OCI-LY1 (cell line): ENCODE measurements around the gene PVALEF.
A peak's percentile ranks its signal among the peaks of the same experiment; 100 is the strongest.
"Not testable (repeated sequence)": the region's sequence is repeated elsewhere in the genome, so short reads cannot be mapped to it uniquely, and the experiment has no call there.

ENCODE experiments used
- H2AFZ ChIP-seq: fragments of 200-600 bp; sonication (generic), shearing (Covaris generic); 2 replicates; pipeline ENCODE4 v1.6.0; 2014; ENCODE audit warnings: antibody characterized with exemption, mild to moderate bottlenecking, low read length
- H3F3A ChIP-seq: fragments of 200-600 bp; sonication (generic), shearing (Covaris generic); 2 replicates; pipeline ENCODE4 v1.6.0; 2014; ENCODE audit warnings: mild to moderate bottlenecking, antibody characterized with exemption, low read length, moderate library complexity; ENCODE audit not compliant: insufficient read depth
- H3K27ac ChIP-seq: fragments of 200-600 bp; sonication (generic); 2 replicates; pipeline ENCODE4 v1.5.1; 2014; ENCODE audit warnings: low read length, mixed run types, mild to moderate bottlenecking, low read depth; ENCODE audit not compliant: poor library complexity, severe bottlenecking
- H3K27me3 ChIP-seq: fragments of 200-600 bp; sonication (generic); 2 replicates; pipeline ENCODE4 v1.6.0; 2014; ENCODE audit warnings: antibody characterized with exemption, mild to moderate bottlenecking, low read length, moderate library complexity; ENCODE audit not compliant: insufficient read depth
- H3K36me3 ChIP-seq: fragments of 200-600 bp; sonication (generic); 2 replicates; pipeline ENCODE4 v1.6.1; 2014; ENCODE audit warnings: mild to moderate bottlenecking, antibody characterized with exemption, low read length, moderate library complexity, mixed read lengths; ENCODE audit not compliant: insufficient read depth
- H3K4me1 ChIP-seq: fragments of 200-600 bp; sonication (generic); 2 replicates; pipeline ENCODE4 v1.5.1; 2014; ENCODE audit warnings: mild to moderate bottlenecking, low read length, moderate library complexity; ENCODE audit not compliant: insufficient read depth, severe bottlenecking
- H3K4me2 ChIP-seq: fragments of 200-600 bp; sonication (generic), shearing (Covaris generic); 2 replicates; pipeline ENCODE4 v1.6.1; 2014; ENCODE audit warnings: low read length
- H3K4me3 ChIP-seq: fragments of 200-600 bp; sonication (generic); 2 replicates; pipeline ENCODE4 v1.5.1; 2014; ENCODE audit warnings: low read length, low read depth, mild to moderate bottlenecking, mixed read lengths; ENCODE audit not compliant: poor library complexity, severe bottlenecking
- H3K79me2 ChIP-seq: fragments of 200-600 bp; shearing (Covaris generic); 2 replicates; pipeline ENCODE4 v1.6.1; 2016; ENCODE audit warnings: mixed run types, low read length, mixed read lengths; ENCODE audit not compliant: insufficient read depth
- H3K9ac ChIP-seq: fragments of 200-600 bp; sonication (generic), shearing (Covaris generic); 2 replicates; pipeline ENCODE4 v1.6.1; 2014; ENCODE audit warnings: mild to moderate bottlenecking, low read length, mixed read lengths
- H3K9me2 ChIP-seq: fragments of 200-600 bp; sonication (generic), shearing (Covaris generic); 2 replicates; pipeline ENCODE4 v1.6.1; 2014; ENCODE audit warnings: low read depth, mild to moderate bottlenecking, low read length, mixed read lengths
- H3K9me3 ChIP-seq: fragments of 200-600 bp; shearing (Covaris generic); 2 replicates; pipeline ENCODE4 v1.6.1; 2014; ENCODE audit warnings: low read length, mixed read lengths
- H4K20me1 ChIP-seq: fragments of 200-600 bp; sonication (generic), shearing (Covaris generic); 2 replicates; pipeline ENCODE4 v1.6.0; 2016; ENCODE audit warnings: mild to moderate bottlenecking, low read length; ENCODE audit not compliant: insufficient read depth
- CTCF ChIP-seq: fragments of 200-600 bp; sonication (generic), shearing (Covaris generic); IDR thresholded peaks from 2 replicates; pipeline ENCODE4 v1.5.1; 2017; ENCODE audit warnings: mild to moderate bottlenecking, antibody characterized with exemption, low read length, moderate library complexity, mixed read lengths
- EZH2 ChIP-seq: fragments of 200-600 bp; sonication (generic), shearing (Covaris generic); IDR thresholded peaks from 2 replicates; pipeline ENCODE4 v1.8.0; 2017; ENCODE audit warnings: borderline replicate concordance, mixed run types, mild to moderate bottlenecking, antibody characterized with exemption, low read length, moderate library complexity, mixed read lengths

Gene PVALEF

GRCh38 chr17:81153340-81153803 lies 11.9 kb upstream of the PVALEF start:
- Histone ChIP-seq H3K4me1 (peaks cover 8% of the 10 kb centered on the region), H3K4me2 (peak overlapping the region; percentile 72), H2AFZ (peak overlapping the region; percentile 40; the same call in 1 of the 2 replicates), H3K9ac (no peak overlapping the region), H3K9me2 (no peaks in the 10 kb centered on the region), H3K36me3 (no peaks in the 10 kb centered on the region), H3K9me3 (no peaks in the 10 kb centered on the region), H3K27me3 (peaks cover 2% of the 10 kb centered on the region), H3K4me3 (peak overlapping the region; percentile 37), H3K27ac (no peak overlapping the region), H4K20me1 (no peaks in the 10 kb centered on the region), H3F3A (no peaks in the 10 kb centered on the region), H3K79me2 (no peaks in the 10 kb centered on the region)
- TF ChIP-seq CTCF (no peak), EZH2 (no peak)

- not testable (repeated sequence) for H3K9me3 ChIP-seq, H4K20me1 ChIP-seq, H3K9me2 ChIP-seq, H3K27ac ChIP-seq, H3K4me1 ChIP-seq, H3K4me2 ChIP-seq, H2AFZ ChIP-seq, H3K27me3 ChIP-seq, H3F3A ChIP-seq, H3K4me3 ChIP-seq, H3K36me3 ChIP-seq, H3K79me2 ChIP-seq, H3K9ac ChIP-seq
Measured at GRCh38 chr17:81154016-81154415, 11.3 kb upstream of the PVALEF start.

- H3K79me2 ChIP-seq = no peaks in the 10 kb centered on the region
- no peak overlapping the region for H2AFZ ChIP-seq
- TF ChIP-seq CTCF (no peak), EZH2 (no peak)
- no peaks in the 10 kb centered on the region for H3F3A ChIP-seq
- H3K9me3 ChIP-seq = no peaks in the 10 kb centered on the region
- no peaks in the 10 kb centered on the region for H4K20me1 ChIP-seq
- H3K4me3 ChIP-seq = no peak overlapping the region
- H3K27ac ChIP-seq = no peak overlapping the region
- no peak overlapping the region for H3K4me2 ChIP-seq
- peaks cover 8% of the 10 kb centered on the region for H3K4me1 ChIP-seq
- no peaks in the 10 kb centered on the region for H3K36me3 ChIP-seq
- H3K27me3 ChIP-seq = peaks cover 4% of the 10 kb centered on the region; the same call in 1 of the 2 replicates
- H3K9ac ChIP-seq = no peak overlapping the region
- no peaks in the 10 kb centered on the region for H3K9me2 ChIP-seq
Measured at GRCh38 chr17:81154961-81155360, 10.3 kb upstream of the PVALEF start.
